Heart left ventricle (tissue), 16 donors: ENCODE measurements around the gene NEURL1. TPM values are rescaled to one million over a fixed set of nuclear protein-coding genes. Genes with fewer than 3 reads are reported as not detected.

Experiments used
- ATAC-seq, 4 donors: fragments of 200-7000 bp; cut with Tn5 transposase; one replicate each; pipeline ENCODE4 v1.9.1; 2020 to 2022; ENCODE audit warnings: moderate library complexity in 4 of 4, mild to moderate bottlenecking in 3 of 4, moderate number of reproducible peaks in 1 of 4
- DNase-seq, 5 donors: peaks; one replicate each; pipeline ENCODE4 v3.0.0-alpha.2; 2020
- H3K27ac ChIP-seq, 12 donors: fragments of 200-600 bp; sonication (generic) in 4 of 12; one replicate each; pipeline versions ENCODE4 v1.5.0 to v1.8.0; 2016 to 2022; ENCODE audit warnings: mild to moderate bottlenecking in 2 of 12
- H3K27me3 ChIP-seq, 9 donors: fragments of 200-600 bp; sonication (generic) in 2 of 9; one replicate each; pipeline versions ENCODE4 v1.5.1 to v1.8.0; 2016 to 2022; ENCODE audit warnings: mild to moderate bottlenecking in 3 of 9
- H3K36me3 ChIP-seq, 9 donors: fragments of 200-600 bp; sonication (generic) in 2 of 9; one replicate each; pipeline versions ENCODE4 v1.5.0 to v1.8.0; 2018 to 2022; ENCODE audit warnings: mild to moderate bottlenecking in 2 of 9
- H3K4me1 ChIP-seq, 12 donors: fragments of 200-600 bp; sonication (generic) in 4 of 12; one replicate each; pipeline versions ENCODE4 v1.5.0 to v1.8.0; 2016 to 2022; ENCODE audit warnings: mild to moderate bottlenecking in 3 of 12
- H3K4me3 ChIP-seq, 12 donors: fragments of 200-600 bp; sonication (generic) in 4 of 12; one replicate each; pipeline versions ENCODE4 v1.5.0 to v1.8.0; 2017 to 2022; ENCODE audit warnings: mild to moderate bottlenecking in 9 of 12, moderate library complexity in 4 of 12
- H3K9me3 ChIP-seq, 12 donors: fragments of 200-600 bp; sonication (generic) in 4 of 12; one replicate each; pipeline versions ENCODE4 v1.5.0 to v1.8.0; 2016 to 2022; ENCODE audit warnings: mild to moderate bottlenecking in 1 of 12
- POLR2A ChIP-seq, 2 donors: fragments of 450-650 bp; IDR thresholded peaks; one replicate each; pipeline ENCODE4 v1.6.1; 2017; ENCODE audit warnings: antibody characterized with exemption in 2 of 2, mild to moderate bottlenecking in 2 of 2, moderate library complexity in 2 of 2
- WGBS, 4 donors: extraction: QIAGEN DNeasy Blood & Tissue Kit in 2 of 4; methylation state at CpG; one replicate each; pipeline versions ENCODE4 v1.1.5 to v1.1.7; 2013 to 2018; 5-methylcytosine and 5-hydroxymethylcytosine counted together
- intact Hi-C, 10 donors: fragments of 100-400 bp; cut with DNase I; formaldehyde crosslinking; loops; one replicate each; pipeline versions ENCODE4 v1.11.1 to v1.14.2; 2022
- polyA plus RNA-seq, 2 donors: library from polyadenylated mRNA; stranded (reverse); fragments of 200-250 nt; gene quantifications; one replicate each; pipeline ENCODE4 v1.2.3, GENCODE V29; 2013
- total RNA-seq, 9 donors: library from RNA; depleted of rRNA in 2 of 9; stranded (reverse); fragments of >200 nt in 2 of 9; fragmentation: NEBNext Ultra II Directional in 3 of 9; extraction: Animal tissue kit (Norgen Biotek cat#: 25700) in 3 of 9; gene quantifications; one replicate each; pipeline versions ENCODE4 v1.1.0 to v1.2.4, GENCODE V29; 2016 to 2023
- TF ChIP-seq, protein P1 (sequence below), 12 donors: fragments of 200-600 bp; sonication (generic) in 4 of 12; IDR thresholded peaks; one replicate each; pipeline versions ENCODE4 v1.5.0 to v1.8.0; 2018 to 2022; ENCODE audit warnings: antibody characterized with exemption in 12 of 12, mild to moderate bottlenecking in 5 of 12
- donor health status: ischemic (EF 13 %, LVEDD 7.1; RV severe dilation, severe dysfunction).
- donor health status: healthy with polysubstance abuse.
- donor health status: DM: no; HTN: yes; CAD: no.
- donor health status: DM: no; HTN: no; CAD: no.
- donor health status: ischemic (EF 25% LVEDD 6.9; RV normal size, moderate dysfunction).
- donor health status: ischemic (EF 25% LVEDD 5.7; RV mildly dilated, moderate dysfunction).
- donor health status: healthy.
- donor health status: DM: yes; HTN: yes; CAD: no.
- donor health status: ischemic (EF 35%, LVEDD 5.7; RV mildly dilated, moderate dysfunction).
- donor health status: nonischemic (EF 11% LVEDD 7.7; RV severe dilation, severe dysfunction).
- donor health status: DM: yes; HTN: yes; CAD: no.
- donor health status: PGD.
- donor health status: ischemic (EF 29% LVEDD 5.4; RV normal size, mild dysfunction).
- donor health status: nonischemic (EF 23%, LVEDD 6.1; RV moderate dilation, normal function).

Gene NEURL1
- total and polyA plus RNA-seq, 11 donors: 0.07 to 0.64 (median 0.14) TPM; not detected in 2

DNA sequence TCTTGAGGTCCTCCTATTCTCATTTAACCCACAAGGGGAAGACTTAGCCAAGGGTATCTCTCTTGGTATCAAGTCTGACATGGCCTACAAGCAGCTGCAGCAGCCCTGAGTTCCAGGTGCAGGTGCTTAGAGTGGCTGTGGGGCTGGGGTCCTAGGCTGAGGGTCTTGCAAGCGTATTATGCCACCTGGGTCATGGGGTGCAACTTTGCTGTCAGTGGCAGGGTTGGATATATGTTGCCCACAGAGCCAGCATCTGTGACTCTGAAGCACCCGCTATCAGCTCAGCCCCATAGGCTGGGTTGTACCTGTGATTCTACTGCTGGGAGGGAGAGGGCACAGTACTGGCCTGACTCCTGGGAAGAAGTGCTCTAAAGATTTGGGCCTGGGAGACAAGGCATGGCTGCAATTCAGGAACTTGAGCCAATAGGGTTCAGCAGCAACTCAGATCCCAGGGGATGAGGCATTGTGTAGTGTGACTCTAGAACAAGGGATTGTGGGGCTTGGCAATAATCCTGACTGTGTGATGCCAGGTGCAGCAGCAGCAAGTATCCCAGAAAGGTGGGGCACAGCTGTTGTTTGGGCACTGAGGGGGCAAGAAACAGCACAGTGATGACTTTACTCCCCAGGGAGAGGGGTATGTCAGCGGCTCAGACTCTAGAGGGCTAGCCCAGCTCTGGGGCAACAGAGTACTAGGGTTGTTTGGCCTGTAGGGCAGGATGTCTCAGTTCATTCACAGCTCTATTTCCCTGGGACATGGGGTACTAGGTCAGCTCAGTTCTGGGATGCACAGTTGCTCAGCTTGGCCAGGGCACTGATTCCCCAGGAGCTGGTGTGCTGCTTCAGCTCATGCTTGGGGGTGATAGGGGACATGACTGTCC, 41.4 kb downstream of the NEURL1 start:
- Histone ChIP-seq H3K9me3 (peaks cover 0 to 19% (median 0%) of the 10 kb centered on the region in 12 donors), H3K36me3 (no peaks in the 10 kb centered on the region), H3K27me3 (peaks cover 0 to 5% (median 0%) of the 10 kb centered on the region in 9 donors), H3K4me3 (no peak overlapping the region), H3K4me1 (no peaks in the 10 kb centered on the region), H3K27ac (no peak overlapping the region)
- TF ChIP-seq, protein P1, sequence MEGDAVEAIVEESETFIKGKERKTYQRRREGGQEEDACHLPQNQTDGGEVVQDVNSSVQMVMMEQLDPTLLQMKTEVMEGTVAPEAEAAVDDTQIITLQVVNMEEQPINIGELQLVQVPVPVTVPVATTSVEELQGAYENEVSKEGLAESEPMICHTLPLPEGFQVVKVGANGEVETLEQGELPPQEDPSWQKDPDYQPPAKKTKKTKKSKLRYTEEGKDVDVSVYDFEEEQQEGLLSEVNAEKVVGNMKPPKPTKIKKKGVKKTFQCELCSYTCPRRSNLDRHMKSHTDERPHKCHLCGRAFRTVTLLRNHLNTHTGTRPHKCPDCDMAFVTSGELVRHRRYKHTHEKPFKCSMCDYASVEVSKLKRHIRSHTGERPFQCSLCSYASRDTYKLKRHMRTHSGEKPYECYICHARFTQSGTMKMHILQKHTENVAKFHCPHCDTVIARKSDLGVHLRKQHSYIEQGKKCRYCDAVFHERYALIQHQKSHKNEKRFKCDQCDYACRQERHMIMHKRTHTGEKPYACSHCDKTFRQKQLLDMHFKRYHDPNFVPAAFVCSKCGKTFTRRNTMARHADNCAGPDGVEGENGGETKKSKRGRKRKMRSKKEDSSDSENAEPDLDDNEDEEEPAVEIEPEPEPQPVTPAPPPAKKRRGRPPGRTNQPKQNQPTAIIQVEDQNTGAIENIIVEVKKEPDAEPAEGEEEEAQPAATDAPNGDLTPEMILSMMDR (IDR thresholded peaks at IDR 0.05): no peak
- TF ChIP-seq POLR2A (IDR thresholded peaks at IDR 0.05): no peak
- intact Hi-C loops: no loop called here
- 89 to 100% (median 94%) methylated on average over 2 to 3 of the region's 3 CpGs for WGBS, 4 donors
- DNase-seq: no peak
- ATAC-seq: no peak

DNA sequence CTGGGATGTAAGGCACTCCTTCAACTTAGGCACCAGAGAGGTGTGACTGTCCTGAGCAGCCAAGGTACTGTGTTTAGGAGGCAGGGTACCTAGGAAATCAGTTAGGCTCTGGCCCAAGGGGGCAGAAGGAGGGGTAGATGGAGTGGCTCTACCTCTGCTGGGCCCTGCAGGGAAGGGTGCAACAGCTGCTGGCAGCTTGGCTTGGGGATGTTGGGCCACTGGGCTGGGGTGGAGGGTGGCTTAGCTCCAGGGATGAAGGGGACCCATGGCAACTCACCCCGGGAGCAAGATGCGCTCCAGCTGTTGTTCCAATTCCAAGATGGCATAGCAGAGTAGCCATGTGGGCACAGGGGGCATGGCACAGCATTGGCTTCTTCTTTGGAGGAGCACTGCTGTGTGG, 42.1 kb downstream of the NEURL1 start:
- no peak for TF ChIP-seq POLR2A (IDR thresholded peaks at IDR 0.05)
- TF ChIP-seq, protein P1 (IDR thresholded peaks at IDR 0.05): no peak
- ATAC-seq: no peak
- intact Hi-C loops: no loop called here
- 85 to 100% (median 95%) methylated on average over 1 to 2 of the region's 2 CpGs for WGBS, 4 donors
- peaks cover 0 to 17% (median 0%) of the 10 kb centered on the region in 12 donors for H3K9me3 ChIP-seq
- H3K27ac ChIP-seq: no peak overlapping the region
- H3K36me3 ChIP-seq: no peaks in the 10 kb centered on the region
- H3K4me3 ChIP-seq: no peak overlapping the region
- H3K4me1 ChIP-seq: no peaks in the 10 kb centered on the region
- DNase-seq: peak in 1 of 5 donors; percentile 33
- peaks cover 0 to 7% (median 0%) of the 10 kb centered on the region in 9 donors for H3K27me3 ChIP-seq

DNA sequence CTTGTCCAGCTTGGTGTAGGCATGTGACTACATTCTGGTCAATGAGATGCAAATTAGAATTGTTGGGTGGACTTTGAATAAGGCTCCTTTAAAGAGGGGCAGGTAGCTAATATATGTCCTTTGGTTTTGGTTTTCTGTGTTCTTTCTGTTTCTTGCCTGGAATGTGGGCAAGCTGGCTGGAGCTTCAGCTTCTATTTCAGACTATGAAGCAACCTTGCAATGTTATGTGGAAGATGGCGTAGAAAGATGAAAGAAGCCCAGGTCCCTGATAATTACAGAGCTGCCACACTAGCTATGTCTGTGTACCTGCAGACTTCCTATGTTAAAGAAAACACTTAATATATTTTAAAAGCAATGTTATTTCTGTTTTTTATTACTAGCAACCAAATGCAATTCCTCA, 46.2 kb downstream of the NEURL1 start:
- ATAC-seq (no peak), DNase-seq (no peak)
- WGBS, 4 donors: 0 to 100% (median 30%) methylated on average over 1 of the region's 1 CpG
- Histone ChIP-seq H3K36me3 (no peaks in the 10 kb centered on the region), H3K27ac (no peak overlapping the region), H3K27me3 (peaks cover 0 to 7% (median 0%) of the 10 kb centered on the region in 9 donors), H3K4me3 (no peak overlapping the region), H3K9me3 (no peaks in the 10 kb centered on the region), H3K4me1 (peaks cover 0 to 14% (median 9%) of the 10 kb centered on the region in 12 donors)
- intact Hi-C loops: no loop called here
- no peak for TF ChIP-seq POLR2A (IDR thresholded peaks at IDR 0.05)
- TF ChIP-seq, protein P1 (IDR thresholded peaks at IDR 0.05): no peak

GRCh38 chr10:103540722-103541121, 47.2 kb downstream of the NEURL1 start:
- ATAC-seq (no peak), DNase-seq (no peak)
- H3K4me3 ChIP-seq: no peak overlapping the region
- H3K9me3 ChIP-seq: no peaks in the 10 kb centered on the region
- no peak overlapping the region for H3K27ac ChIP-seq
- intact Hi-C loops: no loop called here
- peaks cover 0 to 14% (median 9%) of the 10 kb centered on the region in 12 donors for H3K4me1 ChIP-seq
- 59 to 85% (median 79%) methylated on average over 4 of the region's 4 CpGs for WGBS, 4 donors
- no peaks in the 10 kb centered on the region for H3K36me3 ChIP-seq
- H3K27me3 ChIP-seq: peaks cover 0 to 7% (median 0%) of the 10 kb centered on the region in 9 donors
- TF ChIP-seq, protein P1 (IDR thresholded peaks at IDR 0.05): no peak
- TF ChIP-seq POLR2A (IDR thresholded peaks at IDR 0.05): no peak
